Right ventricle myocardium superior (tissue), 1 donor: Measurements from ENCODE around the gene CPSF3. TPM values are rescaled to one million over a fixed set of nuclear protein-coding genes. Genes with fewer than 3 reads are reported as not detected.
"Not testable (repeated sequence)": the region's sequence is repeated elsewhere in the genome, so short reads cannot be mapped to it uniquely, and the experiment has no call there.

Experiments
- ATAC-seq: fragments of 200-7000 bp; cut with Tn5 transposase; one replicate; pipeline ENCODE4 v1.9.1; 2020; ENCODE audit warnings: mild to moderate bottlenecking; ENCODE audit not compliant: poor library complexity
- DNase-seq: peaks from one replicate; pipeline ENCODE4 v3.0.0-alpha.2; 2020
- intact Hi-C: fragments of 100-400 bp; cut with DNase I; formaldehyde crosslinking; loops from one replicate; pipeline ENCODE4 v1.11.2; 2022
- total RNA-seq: library from RNA; stranded (reverse); fragmentation: NEBNext Ultra II Directional; extraction: Animal tissue kit (Norgen Biotek cat#: 25700); gene quantifications from one replicate; pipeline ENCODE4 v1.2.1, GENCODE V29; 2021
- donor health status: DM: no; HTN: yes; CAD: no; lungs with severe emphysema.

The CPSF3 gene
- total RNA-seq, 1 donor from 2014 or later, result 14.0 TPM

DNA sequence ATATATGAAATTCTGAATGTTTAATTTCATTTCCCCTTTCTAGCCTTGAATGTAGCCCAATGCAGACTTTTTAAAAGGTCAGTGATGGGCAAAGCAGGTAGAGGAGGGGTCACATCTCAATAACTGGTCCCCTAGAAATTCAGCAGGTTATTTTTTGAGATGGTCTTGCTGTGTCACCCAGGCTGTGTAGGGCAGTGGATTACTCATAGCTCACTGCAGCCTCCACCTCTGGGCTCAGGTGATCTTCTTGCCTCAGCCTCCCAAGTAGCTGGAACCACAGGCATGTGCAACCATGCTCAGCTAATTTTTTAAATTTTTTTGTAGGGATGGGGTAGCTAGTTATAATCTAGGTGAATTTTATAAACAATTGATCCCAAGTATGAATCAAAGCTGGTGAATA is 59.7 kb downstream of the CPSF3 start:
- DNase-seq (no peak), ATAC-seq (no peak)
- intact Hi-C loops, result no loop called here

DNA sequence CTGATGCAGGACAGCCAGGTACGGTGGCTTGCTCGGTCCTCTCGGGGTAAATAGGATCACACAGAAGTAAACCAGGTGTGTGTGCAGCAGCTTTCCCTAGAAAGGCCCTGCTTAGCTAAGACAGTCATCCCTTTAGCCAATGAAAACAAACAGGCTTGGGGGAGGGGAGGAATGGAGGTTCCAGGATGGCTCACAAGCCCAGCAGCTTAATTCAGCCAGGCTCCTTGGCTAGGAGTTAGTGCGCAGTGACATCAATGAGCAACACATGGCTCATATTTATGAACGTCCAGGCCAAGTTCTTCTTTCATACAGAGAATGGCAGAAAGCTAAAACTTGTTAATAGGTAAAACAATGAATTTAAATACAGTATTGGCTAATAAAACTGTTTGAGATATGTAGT is 61.1 kb downstream of the CPSF3 start:
- intact Hi-C loops, result no loop called here
- no peak for DNase-seq
- ATAC-seq, result no peak

DNA sequence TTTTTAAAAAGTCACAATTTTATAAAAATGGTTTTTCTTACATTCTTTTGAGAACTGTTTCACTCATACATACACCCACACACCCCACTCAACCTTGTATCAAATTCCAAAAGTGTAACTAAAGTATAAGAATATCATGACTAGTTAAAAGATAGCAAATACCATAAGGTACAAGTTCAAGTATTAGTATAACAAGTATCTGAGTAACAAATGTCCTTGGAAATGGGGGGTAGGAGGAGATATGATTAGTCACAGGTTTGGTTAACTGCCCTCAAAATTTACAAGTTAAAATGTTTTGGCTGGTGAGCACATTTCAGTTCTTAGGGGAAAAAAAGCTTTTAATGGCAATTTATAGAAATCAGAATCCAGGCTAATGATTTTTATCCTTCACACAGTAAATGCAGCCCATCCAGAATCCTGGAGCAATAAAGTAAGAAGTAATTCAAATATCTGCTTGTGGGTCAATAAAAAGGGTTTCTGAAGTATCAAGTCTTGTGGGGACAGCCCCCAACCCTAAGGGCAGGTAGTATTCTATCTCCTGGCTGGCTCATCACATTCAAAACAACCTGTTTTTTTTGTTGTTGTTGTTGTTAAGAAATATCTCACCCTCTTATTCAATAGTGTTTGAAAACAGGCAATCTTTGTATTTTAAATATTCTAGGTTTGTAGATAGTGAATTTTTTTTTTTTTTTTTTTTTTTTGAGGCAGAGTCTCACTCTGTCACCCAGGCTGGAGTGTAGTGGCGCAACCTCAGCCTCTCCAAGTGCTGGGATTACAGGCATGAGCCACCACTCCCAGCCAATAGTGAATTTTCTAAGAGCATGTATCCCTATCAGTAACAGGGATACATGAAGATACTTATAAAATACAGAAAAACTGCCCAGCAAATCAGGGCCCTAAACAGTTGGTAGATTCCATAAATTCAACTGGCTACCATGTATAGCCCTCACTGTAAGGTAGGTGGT is 65.4 kb downstream of the CPSF3 start:
- intact Hi-C loops, result no loop called here
- ATAC-seq, result no peak
- DNase-seq, result no peak

DNA sequence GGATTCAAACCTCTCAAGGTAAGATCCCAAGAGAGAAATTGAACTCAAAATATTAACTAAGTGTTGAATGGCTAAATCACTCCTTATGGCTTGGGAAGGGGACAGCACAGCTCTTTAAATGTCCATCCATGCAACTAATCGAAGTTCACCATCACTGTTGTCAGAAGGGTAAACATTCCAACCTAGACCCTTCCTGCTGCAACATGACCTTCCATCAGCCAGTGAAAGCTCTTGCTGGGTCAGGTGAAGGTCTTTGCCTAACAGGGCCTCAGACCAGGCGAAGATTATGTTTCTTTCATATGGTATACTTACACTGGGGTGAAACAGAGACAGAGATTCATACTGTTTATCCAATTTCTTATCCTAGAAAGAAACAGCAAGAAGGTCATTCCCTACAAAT is 67.3 kb downstream of the CPSF3 start:
- intact Hi-C loops, result no loop called here
- ATAC-seq (no peak), DNase-seq (no peak)

DNA sequence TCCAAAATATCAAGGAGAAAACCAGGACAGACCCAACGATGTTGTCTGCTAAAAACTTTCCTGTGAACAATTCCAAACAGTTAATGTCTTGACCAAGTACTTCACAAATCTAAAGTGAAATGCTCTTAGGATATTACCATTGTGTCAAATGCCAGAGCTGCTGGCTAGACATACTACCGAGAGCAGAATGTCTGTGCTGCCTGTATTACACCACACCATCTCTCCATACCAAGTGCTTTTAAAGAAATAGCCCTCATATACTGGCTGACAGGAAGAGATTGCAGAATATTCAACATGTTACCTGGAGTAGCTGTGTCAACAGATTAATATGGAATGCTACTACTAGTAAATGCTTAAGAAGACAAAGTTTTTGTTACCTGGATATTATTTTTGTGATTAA is 69.5 kb downstream of the CPSF3 start:
- DNase-seq (no peak), ATAC-seq (peak; percentile 55)
- intact Hi-C loops, result no loop called here

DNA sequence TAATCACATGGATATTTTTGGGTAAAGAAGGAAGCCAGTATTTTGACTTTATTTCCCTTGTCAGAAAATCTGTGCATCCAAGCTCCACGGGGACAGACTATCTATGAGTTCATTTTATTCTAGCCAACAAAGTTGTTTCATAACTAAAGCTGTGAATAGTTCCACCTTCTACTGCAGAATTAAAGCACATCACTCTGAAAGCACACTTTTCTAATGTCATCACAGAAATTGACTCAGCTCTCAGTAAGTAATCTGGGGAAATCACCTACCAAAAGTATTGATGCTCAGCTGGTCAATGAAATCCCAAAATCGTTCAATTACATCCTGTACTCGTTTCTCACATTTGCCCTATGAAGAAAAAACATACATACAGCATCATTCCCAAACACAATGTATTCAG is 70.0 kb downstream of the CPSF3 start:
- no peak for ATAC-seq
- intact Hi-C loops, result no loop called here
- no peak for DNase-seq

DNA sequence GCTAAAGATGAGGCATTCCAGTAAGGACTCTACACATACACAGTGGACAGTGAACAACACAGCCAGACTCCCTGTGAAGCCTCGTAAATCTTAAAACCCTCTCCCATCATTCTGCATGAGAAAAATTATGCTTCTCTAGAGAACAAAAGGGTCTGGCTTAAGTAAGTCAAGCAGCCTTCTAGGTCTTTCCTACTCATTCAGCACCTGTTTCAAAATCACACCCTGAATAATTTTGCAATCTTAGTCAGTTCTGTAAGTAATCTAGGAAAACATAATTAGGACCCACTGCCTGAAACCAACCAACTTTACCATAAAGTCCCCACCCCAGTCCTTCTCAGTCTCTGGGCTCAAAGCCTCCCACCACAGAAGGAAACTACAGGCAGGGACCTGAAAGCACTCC is 70.6 kb downstream of the CPSF3 start:
- ATAC-seq (no peak), DNase-seq (no peak)
- intact Hi-C loops, result no loop called here

DNA sequence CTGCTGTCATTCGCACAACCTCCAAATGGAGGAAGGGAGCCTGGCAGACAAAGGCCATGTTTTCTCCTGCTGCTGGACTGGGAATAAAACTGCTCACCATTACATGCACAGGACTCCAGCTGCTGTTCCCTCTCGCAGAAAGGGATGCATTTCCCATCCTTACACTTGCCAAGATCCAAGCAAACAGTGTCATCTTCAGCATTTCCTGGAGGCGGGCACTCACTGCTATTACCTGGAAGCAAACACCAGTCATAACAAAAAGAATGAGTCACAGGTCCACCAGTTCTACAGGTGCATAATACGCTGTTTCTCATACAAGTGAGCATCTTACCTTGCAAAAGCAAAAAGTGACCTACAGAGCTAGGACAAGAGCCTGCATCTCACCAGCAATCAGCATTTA is 73.6 kb downstream of the CPSF3 start:
- intact Hi-C loops, result no loop called here
- ATAC-seq (no peak), DNase-seq (no peak)

DNA sequence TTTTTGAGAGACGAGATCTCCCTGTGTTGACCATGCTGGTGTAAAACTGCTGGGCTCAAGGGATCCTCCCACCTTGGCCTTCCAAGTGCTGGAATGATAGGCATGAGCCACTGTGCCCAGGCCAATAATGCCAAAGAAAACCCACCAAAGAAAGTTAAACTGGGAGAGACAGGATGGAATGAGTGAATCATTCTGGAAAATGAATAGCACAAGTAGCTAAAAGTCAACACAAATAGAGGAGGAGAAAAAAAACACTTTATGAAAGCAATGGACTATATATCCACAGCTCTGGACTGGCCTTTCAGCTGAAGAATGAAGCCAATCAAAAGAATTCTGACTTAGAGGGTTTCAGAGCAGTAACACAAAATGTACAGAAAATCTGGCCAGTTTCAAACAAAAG is 74.8 kb downstream of the CPSF3 start:
- DNase-seq (no peak), ATAC-seq (no peak)
- intact Hi-C loops, result no loop called here

DNA sequence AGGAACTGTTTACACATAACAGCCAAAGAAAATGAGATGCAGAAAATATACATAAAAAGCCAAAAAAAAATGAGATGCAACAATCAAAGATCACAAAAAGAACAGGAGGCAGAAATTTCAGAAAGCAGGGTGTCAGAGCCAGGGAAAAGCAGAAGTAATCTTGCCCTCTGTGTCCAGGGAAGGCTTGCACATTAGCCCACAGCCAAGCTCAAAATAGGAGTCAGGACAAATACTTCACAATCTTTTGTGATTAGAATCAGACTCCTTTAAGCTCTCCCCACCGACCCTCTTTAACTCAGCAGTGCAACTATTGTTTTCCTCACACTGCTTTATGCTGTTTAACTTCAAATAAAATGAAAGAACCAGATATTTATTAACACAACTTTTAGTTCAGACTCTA is 85.5 kb downstream of the CPSF3 start:
- ATAC-seq (peak; percentile 56), DNase-seq (no peak)
- intact Hi-C loops, result no loop called here

DNA sequence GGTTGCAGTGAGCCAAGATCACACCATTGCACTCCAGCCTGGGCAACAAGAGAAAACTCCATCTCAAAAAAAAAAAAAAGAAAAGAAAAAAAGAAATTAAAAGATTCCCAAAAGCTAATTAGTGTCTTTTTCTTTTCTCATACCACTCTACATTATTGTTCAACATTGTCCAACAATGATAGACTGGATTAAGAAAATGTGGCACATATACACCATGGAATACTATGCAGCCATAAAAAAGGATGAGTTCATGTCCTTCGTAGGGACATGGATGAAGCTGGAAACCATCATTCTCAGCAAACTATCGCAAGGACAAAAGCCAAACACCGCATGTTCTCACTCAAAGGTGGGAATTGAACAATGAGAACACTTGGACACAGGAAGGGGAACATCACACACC is 90.5 kb downstream of the CPSF3 start:
- intact Hi-C loops, DNase-seq, ATAC-seq: not testable (repeated sequence)

DNA sequence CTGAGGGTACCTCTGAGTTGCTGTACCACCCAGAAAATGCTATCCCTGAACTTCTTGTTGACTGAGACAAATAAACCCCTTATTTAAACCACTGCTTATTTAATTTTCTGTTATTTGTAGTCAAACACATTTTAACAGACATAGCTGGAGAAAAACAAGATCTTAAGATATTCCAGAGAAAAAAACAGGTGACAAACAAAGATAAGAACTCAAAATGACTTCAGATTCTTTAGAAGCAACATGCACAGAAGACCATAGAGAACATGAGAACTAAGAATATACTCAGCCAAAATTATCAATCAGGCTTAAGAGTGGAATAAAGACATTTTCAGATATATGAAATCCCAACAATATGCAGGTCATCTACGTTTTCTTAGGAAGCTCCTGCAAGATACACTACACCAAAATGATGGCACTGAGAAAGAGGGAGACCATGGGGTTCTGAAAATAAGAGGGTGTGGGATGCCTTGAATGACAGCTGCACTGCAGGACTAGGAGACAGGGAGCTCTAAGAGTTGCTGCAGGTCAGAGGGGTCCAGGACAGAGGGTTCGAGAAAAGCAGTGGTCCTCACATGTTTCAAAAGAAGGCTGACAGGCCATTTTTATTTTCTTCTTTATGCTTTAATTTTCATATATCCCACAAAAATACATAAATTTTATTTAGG is 93.8 kb downstream of the CPSF3 start:
- no peak for DNase-seq
- ATAC-seq, result no peak

DNA sequence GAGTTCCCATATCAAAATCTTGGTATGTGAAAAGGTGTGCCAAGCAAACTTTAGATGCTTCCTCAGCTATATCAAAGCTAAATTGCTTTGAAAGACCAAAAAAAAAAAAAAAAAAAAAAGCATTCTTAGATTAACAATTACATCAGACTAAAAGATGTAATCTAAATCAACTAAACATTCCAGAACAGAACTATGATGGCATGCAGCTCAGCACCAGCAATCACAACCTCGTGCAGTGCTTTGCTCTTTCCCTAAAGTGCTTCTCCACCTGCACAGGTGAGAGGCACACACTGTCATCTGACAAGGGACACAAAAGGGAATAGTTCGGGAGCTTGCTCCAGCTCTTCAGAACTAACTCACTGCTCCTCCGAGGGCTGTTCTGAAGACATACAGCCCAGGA is 94.7 kb downstream of the CPSF3 start:
- no peak for ATAC-seq
- no peak for DNase-seq
- intact Hi-C loops, result no loop called here

More for the DNA sequence above, 93.8 kb downstream of the CPSF3 start:
- intact Hi-C loops, result no loop called here

DNA sequence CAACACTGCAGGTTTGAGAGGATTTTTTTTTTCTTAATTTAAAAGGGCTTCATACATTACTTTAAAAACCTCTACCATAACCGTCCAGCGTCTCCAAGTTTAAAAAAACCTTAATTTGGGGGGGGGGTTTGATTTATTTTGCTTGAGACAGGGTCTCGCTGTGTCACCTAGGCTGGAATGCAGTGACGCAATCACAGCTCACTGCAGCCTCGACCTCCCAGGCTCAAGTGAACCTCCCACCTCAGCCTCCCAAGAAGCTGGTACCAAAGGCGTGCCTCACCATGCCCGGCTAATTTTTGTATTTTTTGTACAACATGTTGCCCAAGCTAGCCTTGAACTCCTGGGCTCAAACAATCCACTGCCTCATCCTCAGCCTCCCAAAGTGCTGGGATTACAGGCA is 95.3 kb downstream of the CPSF3 start:
- DNase-seq (no peak), ATAC-seq (no peak)
- intact Hi-C loops, result no loop called here

DNA sequence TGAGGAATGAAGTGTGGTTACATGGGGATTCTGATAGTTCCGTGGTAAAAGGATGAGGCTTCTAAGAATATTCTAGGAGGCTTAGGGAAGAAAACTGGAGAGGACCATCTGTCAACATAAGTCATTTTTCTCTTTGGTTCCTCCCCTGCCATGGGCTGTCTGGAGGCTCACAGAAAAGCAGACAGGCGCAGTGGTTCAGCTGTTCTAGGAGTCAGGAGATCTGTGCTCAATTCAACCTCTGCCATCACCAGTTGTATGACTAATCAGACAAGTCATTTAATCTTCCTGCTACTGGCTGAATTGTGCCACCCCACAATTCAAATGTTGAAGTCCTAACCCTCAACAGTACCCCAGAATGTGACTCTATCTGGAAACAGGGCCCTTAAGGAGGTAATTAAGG is 95.8 kb downstream of the CPSF3 start:
- DNase-seq (no peak), ATAC-seq (no peak)
- intact Hi-C loops, result no loop called here

Other genes with a start within 250 kb of the CPSF3 start
- gene ASAP2, start 216.8 kb upstream of the CPSF3 start, total RNA-seq, result 10.7 TPM
- gene ITGB1BP1, start 126 bp upstream of the CPSF3 start, total RNA-seq, result 97.0 TPM
- 76.2 TPM for gene IAH1, start 50.9 kb downstream of the CPSF3 start, total RNA-seq
- gene ADAM17, start 132.2 kb downstream of the CPSF3 start, total RNA-seq, result 12.4 TPM
- gene YWHAQ, start 207.3 kb downstream of the CPSF3 start, total RNA-seq, result 102 TPM